Left ventricle myocardium superior (tissue), 1 donor: ENCODE data around the gene RAPGEF2. TPM values are rescaled to one million over a fixed set of nuclear protein-coding genes. Genes with fewer than 3 reads are reported as not detected.
A peak's percentile ranks its signal among the peaks of the same experiment; 100 is the strongest.
"Not testable (repeated sequence)": the region's sequence is repeated elsewhere in the genome, so short reads cannot be mapped to it uniquely, and the experiment has no call there.

Source experiments
- ATAC-seq: fragments of 200-7000 bp; cut with Tn5 transposase; one replicate; pipeline ENCODE4 v1.9.1; 2020; ENCODE audit warnings: mild to moderate bottlenecking, moderate library complexity
- DNase-seq: peaks from one replicate; pipeline ENCODE4 v3.0.0-alpha.2; 2020
- intact Hi-C: fragments of 100-400 bp; cut with micrococcal nuclease; formaldehyde crosslinking; loops from one replicate; pipeline ENCODE4 v1.11.0; 2022
- total RNA-seq: library from RNA; stranded (reverse); fragmentation: NEBNext Ultra II Directional; extraction: Animal tissue kit (Norgen Biotek cat#: 25700); gene quantifications from one replicate; pipeline ENCODE4 v1.2.1, GENCODE V29; 2021
- donor health status: DM: no; HTN: yes; CAD: no; lungs with severe emphysema.

Gene RAPGEF2
- total RNA-seq, 1 donor from 2014 or later, result 42.2 TPM

DNA sequence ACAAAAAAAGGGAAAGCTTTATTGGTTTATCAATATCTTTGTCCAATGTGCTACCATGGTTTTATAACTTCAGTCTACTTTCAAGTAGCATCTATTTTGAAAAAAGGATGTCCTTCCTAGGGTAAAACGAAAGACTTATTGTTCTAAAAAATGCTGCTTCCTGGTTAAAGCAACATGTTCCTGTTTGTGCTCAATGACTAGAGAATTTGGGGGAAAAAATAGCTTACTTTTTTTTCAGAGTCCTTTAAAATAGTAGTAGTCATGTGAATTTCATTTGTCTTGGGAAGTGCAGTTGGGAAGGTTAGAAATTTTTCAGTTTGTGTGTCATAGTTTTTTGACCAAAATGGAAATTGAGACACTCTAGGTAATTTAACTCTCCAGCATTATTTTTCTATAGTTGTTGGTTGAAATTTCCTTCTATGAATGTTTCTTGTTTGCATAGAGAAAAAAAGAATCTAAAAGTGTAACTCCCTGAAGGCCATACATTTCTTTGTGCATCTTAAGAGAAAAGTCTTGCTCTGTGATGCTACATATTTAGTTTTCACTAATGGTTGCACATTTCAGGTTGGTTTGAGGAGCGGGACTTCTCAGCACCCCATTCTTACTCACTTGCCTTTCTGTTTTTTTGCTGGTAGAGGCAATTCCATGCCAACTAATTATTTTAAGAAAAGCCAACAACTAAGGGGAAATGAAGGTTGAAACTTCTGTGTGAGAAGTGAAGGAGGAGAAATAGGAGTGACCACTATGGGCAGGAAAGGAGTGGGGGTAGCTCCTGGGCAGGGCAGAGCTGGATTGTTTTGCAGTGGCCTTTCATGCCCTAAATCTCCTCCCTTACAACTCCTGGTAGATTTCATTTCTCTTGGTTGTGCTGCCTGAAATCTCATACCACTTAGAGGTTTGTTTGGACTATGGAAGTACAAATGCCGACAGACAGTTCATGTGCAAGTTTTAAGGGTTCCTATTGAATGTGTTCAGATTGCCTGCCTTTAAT, 76.4 kb downstream of the RAPGEF2 start:
- DNase-seq, result no peak
- ATAC-seq, result peak; percentile 12
- intact Hi-C loops, result loop anchor here (10.0 kb wide), 4 partner anchors 74 to 444 kb away; partner anchors contain the start of gene RAPGEF2

DNA sequence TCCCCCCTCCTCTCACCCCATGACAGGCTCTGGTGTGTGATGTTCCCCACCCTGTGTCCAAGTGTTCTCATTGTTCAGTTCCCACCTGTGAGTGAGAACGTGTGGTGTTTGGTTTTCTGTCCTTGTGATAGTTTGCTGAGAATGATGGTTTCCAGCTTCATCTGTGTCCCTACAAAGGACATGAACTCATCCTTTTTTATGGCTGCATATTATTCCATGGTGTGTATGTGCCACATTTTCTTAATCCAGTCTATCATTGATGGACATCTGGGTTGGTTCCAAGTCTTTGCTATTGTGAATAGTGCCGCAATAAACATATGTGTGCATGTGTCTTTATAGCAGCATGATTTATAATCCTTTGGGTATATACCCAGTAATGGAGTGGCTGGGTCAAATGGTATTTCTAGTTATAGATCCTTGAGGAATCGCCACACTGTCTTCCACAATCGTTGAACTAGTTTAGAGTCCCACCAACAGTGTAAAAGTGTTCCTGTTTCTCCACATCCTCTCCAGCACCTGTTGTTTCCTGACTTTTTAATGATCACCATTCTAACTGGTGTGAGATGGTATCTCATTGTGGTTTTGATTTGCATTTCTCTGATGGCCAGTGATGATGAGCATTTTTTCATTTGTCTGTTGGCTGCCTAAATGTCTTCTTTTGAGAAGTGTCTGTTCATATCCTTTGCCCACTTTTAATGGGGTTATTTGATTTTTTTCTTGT, 81.2 kb downstream of the RAPGEF2 start:
- ATAC-seq, intact Hi-C loops, DNase-seq: not testable (repeated sequence)

DNA sequence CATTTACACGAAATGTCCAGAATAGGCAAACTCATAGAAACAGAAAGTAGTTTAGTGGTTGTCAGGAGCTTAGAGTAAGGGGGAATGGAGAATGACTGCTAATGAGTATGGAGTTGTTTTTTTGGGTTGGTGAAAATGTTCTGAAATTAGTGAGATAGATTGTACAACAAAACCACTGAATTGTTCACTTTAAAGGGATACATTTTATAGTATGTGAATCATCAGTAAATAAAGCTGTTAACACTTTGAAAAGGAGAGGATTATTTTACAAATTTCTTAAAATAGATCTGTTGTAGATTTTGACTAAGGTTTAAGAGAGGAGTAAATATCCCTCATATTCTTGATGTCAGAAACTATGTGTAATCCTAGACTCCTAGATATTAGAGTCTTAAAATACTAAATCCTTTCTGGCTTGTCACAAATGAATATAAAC, 82.7 kb downstream of the RAPGEF2 start:
- DNase-seq, result no peak
- no peak for ATAC-seq
- intact Hi-C loops, result no loop called here

DNA sequence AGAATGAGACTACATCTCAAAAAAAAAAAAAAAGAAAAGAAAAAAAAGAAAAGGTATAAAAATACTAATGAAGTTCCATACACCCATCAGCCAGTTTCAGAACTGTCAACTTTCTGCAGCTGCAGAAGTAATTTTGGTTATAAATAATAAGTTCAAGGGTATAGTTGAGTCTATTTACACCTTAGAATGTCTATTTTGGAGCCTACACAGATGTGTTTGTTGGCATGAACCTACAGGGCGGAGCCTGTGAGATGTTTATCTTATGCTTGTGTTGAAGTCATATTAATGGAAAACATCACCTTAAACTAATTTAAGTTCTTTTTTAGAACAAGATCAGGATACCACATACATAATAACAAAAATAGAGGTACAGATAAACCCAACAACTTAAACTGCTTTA, 85.8 kb downstream of the RAPGEF2 start:
- intact Hi-C loops, result no loop called here
- ATAC-seq, result peak; percentile 30
- DNase-seq, result no peak

DNA sequence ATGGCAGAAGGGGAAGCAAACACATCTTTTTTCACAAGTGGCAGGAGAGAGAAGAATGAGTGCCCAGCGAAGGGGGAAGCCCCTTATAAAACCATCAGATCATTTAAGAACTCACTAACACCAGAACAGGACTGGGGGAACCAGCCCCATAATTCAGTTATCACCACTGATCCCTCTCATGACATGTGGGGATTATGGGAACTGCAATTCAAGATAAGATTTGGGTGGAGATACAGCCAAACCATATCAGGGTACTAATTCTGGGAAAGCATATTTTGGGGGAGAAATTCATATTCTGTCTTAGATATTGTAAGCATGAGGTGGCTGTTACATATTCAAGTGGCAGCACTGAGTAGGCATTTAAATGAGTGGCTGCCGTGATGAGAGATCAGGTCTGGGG, 87.8 kb downstream of the RAPGEF2 start:
- intact Hi-C loops, result no loop called here
- no peak for ATAC-seq
- DNase-seq, result no peak

DNA sequence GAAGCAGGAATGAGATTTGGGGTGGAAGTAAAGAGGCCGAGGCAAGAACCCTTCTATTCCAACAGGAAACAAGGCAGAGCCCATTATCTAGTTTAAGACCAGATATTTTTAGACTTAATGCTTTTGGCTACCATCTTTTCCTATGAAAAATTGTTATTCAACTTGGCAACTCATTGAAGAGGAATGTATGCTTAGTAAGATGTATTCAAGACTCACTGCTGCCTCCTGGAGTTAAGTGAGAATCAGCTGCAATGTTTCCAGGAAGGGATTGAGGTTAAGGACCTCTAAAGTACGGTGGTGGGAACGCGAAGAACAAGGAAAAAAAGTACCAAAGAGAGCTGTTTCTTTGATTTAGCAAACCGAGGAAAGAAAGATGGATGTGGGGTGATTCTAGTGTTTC, 89.1 kb downstream of the RAPGEF2 start:
- ATAC-seq, result no peak
- DNase-seq, result no peak
- intact Hi-C loops, result no loop called here

DNA sequence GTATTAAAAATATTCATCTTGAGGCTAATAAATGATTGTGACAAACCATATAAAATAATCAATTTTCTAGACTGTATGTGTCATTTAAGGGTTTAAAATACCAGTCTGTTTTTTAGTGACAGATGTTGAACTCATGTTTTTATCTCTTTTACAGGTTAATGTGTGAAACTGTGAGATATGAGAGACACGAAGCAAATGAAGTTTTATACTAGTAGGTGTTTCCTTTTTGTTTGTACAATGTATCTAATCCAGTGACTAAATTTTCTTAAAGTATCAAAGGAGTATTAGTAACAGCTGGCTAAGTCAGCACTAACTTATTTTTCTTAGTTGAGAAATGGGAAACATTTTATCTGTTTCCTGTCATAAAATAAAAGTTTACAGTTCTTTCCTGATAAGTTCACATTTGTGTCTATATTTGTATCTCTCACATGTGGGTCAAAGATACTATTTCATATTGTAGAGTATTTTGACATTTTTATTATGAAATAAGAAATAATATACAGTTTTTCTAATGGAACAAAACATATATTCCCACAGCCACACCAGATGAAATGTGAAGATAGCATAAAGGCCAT, 90.3 kb downstream of the RAPGEF2 start:
- intact Hi-C loops, result no loop called here
- DNase-seq (no peak), ATAC-seq (no peak)

DNA sequence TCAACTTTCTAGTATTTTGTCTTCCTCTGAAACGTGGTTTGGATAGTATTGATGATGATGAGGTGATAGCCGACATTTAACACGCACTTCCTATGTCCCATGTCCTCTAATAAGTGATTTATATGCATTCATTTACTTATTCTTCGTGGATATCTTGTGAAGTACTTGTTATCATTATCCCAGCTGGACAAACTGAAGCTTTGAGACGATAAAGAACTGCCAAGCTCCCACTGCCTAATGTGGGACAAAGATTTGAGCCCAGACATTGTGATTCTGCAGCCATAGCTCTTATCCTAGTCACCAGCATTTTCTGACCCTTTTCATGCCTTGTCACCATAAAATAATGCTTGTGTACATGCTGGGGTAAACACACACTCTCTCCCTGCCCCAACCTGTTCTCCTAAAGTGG, 92.5 kb downstream of the RAPGEF2 start:
- ATAC-seq, result no peak
- intact Hi-C loops, result no loop called here
- DNase-seq, result no peak

DNA sequence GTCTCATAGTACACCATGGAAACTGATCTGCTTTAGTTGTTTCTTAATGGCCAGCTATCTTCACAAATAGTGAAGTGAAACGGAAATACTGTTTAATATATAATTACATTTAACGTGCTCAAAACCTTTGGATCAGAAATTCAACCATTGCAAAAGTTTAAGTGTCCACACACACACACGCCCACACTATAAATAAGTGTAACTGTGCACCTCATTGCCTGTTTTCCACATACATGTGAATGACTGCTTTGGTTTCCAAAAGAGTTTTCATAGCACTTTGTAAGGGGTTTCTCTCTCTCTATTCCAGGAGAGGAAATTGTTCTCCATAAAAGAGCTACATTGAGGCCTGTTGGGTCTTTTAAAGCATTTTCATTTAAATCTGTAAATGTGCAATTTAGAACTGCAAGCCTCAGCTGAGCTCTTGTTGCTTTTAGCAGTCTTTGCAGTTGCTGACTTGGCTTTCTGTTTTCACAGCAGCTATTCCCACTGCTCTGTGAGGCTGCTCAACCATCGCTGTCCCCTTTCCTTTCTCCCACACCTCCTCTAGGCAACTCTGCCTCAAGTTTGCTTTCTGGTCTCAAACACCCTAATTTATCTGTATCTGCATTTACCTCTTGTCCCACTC, 94.5 kb downstream of the RAPGEF2 start:
- ATAC-seq, result peak; percentile 47
- DNase-seq, result no peak
- intact Hi-C loops, result no loop called here

DNA sequence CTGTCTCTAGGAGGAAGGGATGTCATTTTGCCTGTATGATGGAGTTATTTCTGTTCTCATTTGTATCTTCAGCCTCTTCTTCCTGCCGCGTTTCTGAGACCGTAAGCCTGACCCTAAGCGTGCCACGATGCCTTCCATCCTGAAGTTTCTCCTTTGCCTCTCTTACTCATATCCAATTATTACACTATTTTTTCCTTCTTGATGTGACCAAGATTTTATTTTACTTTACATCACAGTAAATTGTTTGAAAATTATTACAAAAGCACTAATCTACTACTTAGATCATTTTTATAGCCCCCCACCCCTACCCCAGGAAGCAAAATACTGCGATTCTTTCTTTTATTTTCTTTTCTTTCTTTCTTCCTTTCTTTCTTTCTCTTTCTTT, 95.0 kb downstream of the RAPGEF2 start:
- no peak for DNase-seq
- intact Hi-C loops, result no loop called here
- peak; percentile 20 for ATAC-seq

DNA sequence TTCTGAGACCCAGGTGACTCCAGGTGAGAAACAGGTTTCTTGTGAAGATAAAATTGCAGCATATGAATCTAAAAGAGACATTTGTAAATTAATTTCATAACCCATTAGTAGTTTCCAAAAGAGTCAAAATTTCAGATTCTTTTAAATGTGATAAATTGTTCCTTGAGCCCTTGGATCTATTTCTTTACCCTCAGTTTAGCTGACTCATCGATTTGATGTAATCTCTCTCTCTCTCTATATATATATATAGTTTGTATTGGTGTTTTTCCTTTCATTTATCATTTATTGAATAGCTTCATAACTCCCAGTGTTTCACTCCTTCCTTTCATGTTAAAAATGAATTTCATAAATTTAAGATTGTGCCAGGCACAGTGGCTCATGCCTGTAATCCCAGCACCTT, 96.9 kb downstream of the RAPGEF2 start:
- no peak for DNase-seq
- no peak for ATAC-seq
- intact Hi-C loops, result loop anchor here (10.0 kb wide), 2 partner anchors 345 to 475 kb away; partner anchors contain the start of gene PPID

DNA sequence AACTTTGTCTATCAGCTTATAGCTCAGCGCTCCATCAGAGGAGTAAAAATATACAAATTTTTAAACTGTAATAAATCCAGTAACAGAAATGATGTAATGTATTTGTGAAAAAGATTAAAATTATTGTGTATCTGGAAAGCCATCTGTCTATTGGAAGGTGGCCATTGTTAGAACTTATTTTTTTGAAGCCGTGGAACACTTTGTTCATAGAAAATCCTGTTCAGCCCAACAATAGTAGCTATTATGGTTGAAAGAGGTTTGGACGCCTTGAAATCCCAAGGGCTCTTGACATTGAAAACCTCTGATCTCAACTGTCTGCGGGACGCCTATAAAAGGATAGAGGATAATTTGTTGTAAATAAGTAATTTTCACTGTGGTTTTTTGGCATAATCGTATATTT, 98.3 kb downstream of the RAPGEF2 start:
- peak; percentile 51 for ATAC-seq
- intact Hi-C loops, result loop anchor here (10.0 kb wide), 2 partner anchors 346 to 476 kb away; partner anchors contain the start of gene PPID
- no peak for DNase-seq

DNA sequence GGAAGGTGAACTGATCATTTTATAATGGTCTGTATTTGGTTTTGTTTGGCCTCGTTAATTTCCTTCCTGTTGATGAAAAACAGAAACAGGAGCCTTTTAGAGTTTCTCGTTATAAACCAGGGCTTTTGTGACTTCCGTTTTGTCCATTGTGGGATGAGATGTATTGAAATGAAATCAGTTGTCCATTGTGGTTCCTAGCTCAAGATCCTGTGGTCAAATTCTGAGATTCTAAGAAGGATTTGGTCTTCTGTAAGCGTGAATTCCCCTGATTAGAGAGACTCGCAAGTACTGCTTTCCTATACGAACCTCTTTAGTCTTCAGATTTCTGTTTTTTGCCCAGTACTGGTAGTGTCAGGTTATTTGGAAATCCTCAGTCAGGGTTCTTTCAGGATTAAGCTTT, 101.7 kb downstream of the RAPGEF2 start:
- ATAC-seq (no peak), DNase-seq (no peak)
- intact Hi-C loops, result loop anchor here (10.0 kb wide), 2 partner anchors 350 to 480 kb away; partner anchors contain the start of gene PPID

DNA sequence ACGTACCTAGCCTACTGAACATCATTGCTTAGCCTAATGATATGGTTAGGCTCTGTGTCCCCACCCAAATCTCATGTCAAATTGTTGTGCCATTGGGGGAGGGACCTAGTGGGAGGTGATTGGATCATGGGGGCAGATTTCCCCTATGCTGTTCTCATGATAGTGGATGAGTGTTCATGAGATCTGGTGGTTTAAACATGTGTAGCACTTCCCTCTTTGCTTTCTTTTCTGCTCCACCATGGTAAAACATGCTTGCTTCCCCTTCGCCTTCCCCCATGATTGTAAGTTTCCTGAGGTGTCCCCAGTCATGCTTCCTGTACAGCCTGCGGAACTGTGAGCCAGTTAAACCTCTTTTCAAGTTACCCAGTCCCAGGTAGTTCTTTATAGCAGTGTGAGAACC, 102.6 kb downstream of the RAPGEF2 start:
- ATAC-seq, result no peak
- no peak for DNase-seq
- intact Hi-C loops, result loop anchor here (10.0 kb wide), 2 partner anchors 351 to 481 kb away; partner anchors contain the start of gene PPID

DNA sequence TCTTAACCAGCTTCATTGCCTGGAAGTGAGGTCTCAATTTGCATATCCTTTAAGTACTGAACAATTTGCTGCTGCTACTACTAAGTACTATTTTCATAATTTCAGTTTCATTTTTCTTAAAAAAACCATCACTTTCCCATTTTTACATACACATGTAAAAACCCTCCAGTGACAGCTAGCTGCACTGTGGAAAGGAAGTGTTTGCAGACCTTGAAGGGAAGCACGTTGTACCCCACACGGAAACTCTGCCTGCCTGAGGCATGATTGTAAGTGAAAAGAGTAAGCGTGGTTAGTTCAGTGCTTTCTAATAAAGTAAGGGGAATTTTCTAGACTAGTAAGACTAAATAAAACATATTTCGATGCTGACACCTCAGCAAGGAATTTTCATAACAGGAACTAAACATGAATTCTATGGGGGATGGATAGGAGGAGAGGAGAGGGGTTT, 103.6 kb downstream of the RAPGEF2 start:
- DNase-seq (no peak), ATAC-seq (no peak)
- intact Hi-C loops, result loop anchor here (10.0 kb wide), 2 partner anchors 352 to 482 kb away; partner anchors contain the start of gene PPID

DNA sequence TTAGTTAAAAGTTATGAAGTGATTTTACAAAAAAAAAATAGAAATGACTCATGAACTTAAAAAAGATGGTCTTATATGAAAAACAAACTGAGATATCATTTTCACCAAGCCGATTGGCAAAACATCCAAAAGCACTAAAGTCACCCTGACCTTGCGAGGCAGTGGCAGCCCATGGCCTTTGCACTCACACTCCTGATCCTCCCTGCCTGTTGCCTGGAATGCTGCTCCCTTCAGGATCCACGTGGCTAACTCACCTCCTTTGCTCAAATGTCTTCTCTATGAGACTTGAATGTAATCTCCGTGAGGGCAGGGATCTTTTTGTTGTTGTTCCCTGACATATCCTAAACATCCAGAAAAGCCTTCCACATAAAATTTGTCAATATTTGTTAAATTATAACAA, 106.4 kb downstream of the RAPGEF2 start:
- intact Hi-C loops, result loop anchor here (10.0 kb wide), 2 partner anchors 354 to 484 kb away; partner anchors contain the start of gene PPID
- ATAC-seq (no peak), DNase-seq (no peak)

DNA sequence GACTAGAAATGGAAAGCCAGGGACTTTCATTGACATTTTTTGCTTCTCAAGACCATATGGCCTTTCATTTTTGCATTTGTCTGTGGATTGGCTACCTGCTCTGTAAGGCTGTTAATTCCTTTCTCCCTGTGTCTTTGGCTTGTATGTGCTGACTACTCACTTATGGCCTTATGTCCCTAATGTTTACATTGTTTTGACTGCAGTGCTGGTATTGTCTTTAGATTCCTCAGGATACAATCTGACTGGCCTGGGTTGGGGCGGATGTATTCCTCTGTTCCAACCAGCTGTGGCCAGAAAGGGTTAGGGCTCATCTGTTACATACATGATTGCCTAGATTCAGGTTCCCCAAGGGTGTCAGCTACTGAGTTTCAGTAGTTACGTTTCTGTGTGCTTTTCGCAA, 108.1 kb downstream of the RAPGEF2 start:
- intact Hi-C loops, result no loop called here
- no peak for ATAC-seq
- no peak for DNase-seq

DNA sequence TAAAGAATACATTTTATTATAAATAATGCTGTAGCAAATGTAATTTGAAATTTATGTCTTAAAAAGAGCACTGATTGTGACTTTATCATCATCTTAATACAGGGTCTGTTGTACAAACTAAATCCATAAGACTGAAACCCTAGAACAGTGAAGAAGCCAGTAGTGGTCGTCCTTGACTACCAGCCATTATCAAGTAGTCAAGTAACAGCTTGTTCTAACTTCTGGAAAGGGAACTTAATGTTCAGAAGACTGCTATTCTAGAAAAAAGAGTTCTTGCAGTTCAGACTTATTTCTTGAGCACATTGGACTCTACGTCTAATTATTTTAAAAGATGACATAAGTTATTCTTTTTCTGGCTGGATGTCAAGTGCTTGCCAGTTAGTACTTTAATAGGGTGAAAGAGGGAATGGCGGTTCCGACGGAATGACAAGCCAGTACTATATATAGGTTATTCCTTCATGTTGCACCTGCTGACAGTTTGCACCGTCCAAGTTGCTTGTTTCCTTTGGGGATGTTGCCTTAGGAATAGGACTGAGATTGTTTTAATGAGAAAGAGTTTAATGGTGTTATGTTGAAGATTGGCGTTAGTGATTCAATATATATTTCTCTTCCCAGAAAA, 109.9 kb downstream of the RAPGEF2 start:
- intact Hi-C loops, result no loop called here
- ATAC-seq (peak; percentile 88), DNase-seq (no peak)
